Motor neuron (in vitro differentiated cells): ENCODE measurements around the gene GALK1. TPM values are rescaled to one million over a fixed set of nuclear protein-coding genes. Genes with fewer than 3 reads are reported as not detected.

ENCODE experiments used
- ATAC-seq, 8 experiments: fragments of 200-7000 bp; cut with Tn5 transposase; replicated peaks in 6 of 8; 2 replicates each; pipeline ENCODE4 v1.8.0; 2021; ENCODE audit warnings: mild to moderate bottlenecking in 8 of 8, moderate library complexity in 8 of 8
- H3K27ac ChIP-seq, 2 donors: fragments of 250-450 bp; sonication (Bioruptor Pico); 2 replicates each; pipeline ENCODE4 v1.9.0; 2021; ENCODE audit warnings: antibody characterized with exemption in 2 of 2, mild to moderate bottlenecking in 2 of 2, moderate library complexity in 1 of 2
- H3K4me1 ChIP-seq, 2 donors: fragments of 250-450 bp; sonication (Bioruptor Pico); replicated peaks in 1 of 2; 2 replicates each; pipeline ENCODE4 v1.6.1; 2021; ENCODE audit warnings: antibody characterized with exemption in 2 of 2, mild to moderate bottlenecking in 2 of 2, moderate library complexity in 1 of 2
- H3K4me3 ChIP-seq, 5 donors: fragments of 250-450 bp; sonication (Bioruptor Pico); 2 replicates each; pipeline ENCODE4 v1.9.0; 2021; ENCODE audit warnings: antibody characterized with exemption in 5 of 5, mild to moderate bottlenecking in 5 of 5, moderate library complexity in 4 of 5
- WGBS, 10 experiments: fragments of 450-650 bp; shearing (Covaris generic); methylation state at CpG; one replicate each; pipeline ENCODE4 v1.0.0; 2022; 5-methylcytosine and 5-hydroxymethylcytosine counted together
- in situ Hi-C, 9 experiments: fragments of 400-800 bp; cut with MboI; loops; one replicate each; pipeline ENCODE4 v1.15.0; 2021; ENCODE audit warnings: low sequenced_read_pairs in 9 of 9, low pct_unique_long_range_greater_than_20kb in 2 of 9; ENCODE audit not compliant: unreplicated experiment in 9 of 9
- total RNA-seq, 8 experiments: library from RNA; unstranded; fragments of 300-600 nt; gene quantifications; 2 replicates each; pipeline versions ENCODE4 v1.2.3 to v1.2.4, GENCODE V29; 2022

GALK1 gene
- total RNA-seq, 8 experiments from 2014 or later, result 10.0 to 32.7 (median 16.4) TPM

- WGBS, 10 experiments, result 100% methylated on average over 2 of the region's 2 CpGs; no CpG with 5 or more reads in 9 of the 10 experiments
- ATAC-seq, result no peak
- in situ Hi-C loops, result no loop called here
These were observed 9.0 kb downstream of the GALK1 start for GRCh38 chr17:75755990-75756389.

GRCh38 chr17:75755205-75755901 is 9.6 kb downstream of the GALK1 start:
- peak in 5 of 8 experiments; percentile 2 to 15 (median 6) for ATAC-seq
- H3K27ac ChIP-seq, result no peak overlapping the region
- 80 to 100% (median 85%) methylated on average over 1 to 2 of the region's 20 CpGs; no CpG with 5 or more reads in 6 of the 10 experiments for WGBS, 10 experiments

More at GRCh38 chr17:75755990-75756389, 9.0 kb downstream of the GALK1 start:
- H3K4me1 ChIP-seq, result peaks cover 0 to 9% of the 10 kb centered on the region in 2 donors
- H3K4me3 ChIP-seq, result no peak overlapping the region
- H3K27ac ChIP-seq, result no peak overlapping the region

GRCh38 chr17:75754378-75755204 is 10.4 kb downstream of the GALK1 start:
- no peak overlapping the region for H3K27ac ChIP-seq
- H3K4me1 ChIP-seq, result peaks cover 0 to 13% of the 10 kb centered on the region in 2 donors
- peak in 2 of 8 experiments; percentile 23 to 46 for ATAC-seq
- in situ Hi-C loops, result no loop called here
- 30 to 100% (median 77%) methylated on average over 2 to 17 of the region's 27 CpGs; no CpG with 5 or more reads in 3 of the 10 experiments for WGBS, 10 experiments
- no peak overlapping the region for H3K4me3 ChIP-seq

More at GRCh38 chr17:75755205-75755901, 9.6 kb downstream of the GALK1 start:
- Histone ChIP-seq H3K4me1 (peaks cover 0 to 9% of the 10 kb centered on the region in 2 donors), H3K4me3 (no peak overlapping the region)
- in situ Hi-C loops, result no loop called here

- WGBS, 10 experiments, result 90% methylated on average over 2 of the region's 76 CpGs; no CpG with 5 or more reads in 9 of the 10 experiments
- in situ Hi-C loops, result no loop called here
- ATAC-seq, result peak; percentile 46 to 87 (median 66)
- Histone ChIP-seq H3K4me1 (peaks cover 0 to 13% of the 10 kb centered on the region in 2 donors), H3K27ac (no peak overlapping the region), H3K4me3 (peak overlapping the region in 4 of 5 donors; percentile 8 to 23 (median 12))
These were observed 11.2 kb downstream of the GALK1 start for GRCh38 chr17:75753514-75754377.

GRCh38 chr17:75752802-75753513 is 12.0 kb downstream of the GALK1 start:
- Histone ChIP-seq H3K4me1 (peaks cover 0 to 13% of the 10 kb centered on the region in 2 donors), H3K27ac (no peak overlapping the region), H3K4me3 (no peak overlapping the region)
- ATAC-seq, result no peak
- WGBS, 10 experiments, result 83 to 100% (median 92%) methylated on average over 1 to 8 of the region's 19 CpGs; no CpG with 5 or more reads in 4 of the 10 experiments
- in situ Hi-C loops, result no loop called here

GRCh38 chr17:75752405-75752709 is 12.6 kb downstream of the GALK1 start:
- in situ Hi-C loops, result no loop called here
- no peak overlapping the region for H3K4me3 ChIP-seq
- ATAC-seq, result no peak
- no peak overlapping the region for H3K27ac ChIP-seq
- peaks cover 0 to 13% of the 10 kb centered on the region in 2 donors for H3K4me1 ChIP-seq
- 85 to 100% methylated on average over 1 to 6 of the region's 10 CpGs; no CpG with 5 or more reads in 8 of the 10 experiments for WGBS, 10 experiments

GRCh38 chr17:75751676-75752404 is 13.2 kb downstream of the GALK1 start:
- H3K4me1 ChIP-seq, result peaks cover 0 to 13% of the 10 kb centered on the region in 2 donors
- 50 to 100% (median 80%) methylated on average over 1 to 15 of the region's 24 CpGs; no CpG with 5 or more reads in 1 of the 10 experiments for WGBS, 10 experiments
- no peak overlapping the region for H3K4me3 ChIP-seq
- in situ Hi-C loops, result no loop called here
- no peak for ATAC-seq
- no peak overlapping the region for H3K27ac ChIP-seq

GRCh38 chr17:75750661-75751423 is 14.2 kb downstream of the GALK1 start:
- no peak overlapping the region for H3K27ac ChIP-seq
- ATAC-seq, result peak in 1 of 8 experiments; percentile 3
- in situ Hi-C loops, result no loop called here
- no peak overlapping the region for H3K4me3 ChIP-seq
- H3K4me1 ChIP-seq, result peaks cover 0 to 13% of the 10 kb centered on the region in 2 donors
- WGBS, 10 experiments, result 47 to 95% (median 81%) methylated on average over 2 to 8 of the region's 23 CpGs; no CpG with 5 or more reads in 5 of the 10 experiments

GRCh38 chr17:75749545-75750389 is 15.2 kb downstream of the GALK1 start:
- H3K4me1 ChIP-seq, result peaks cover 0 to 5% of the 10 kb centered on the region in 2 donors
- H3K4me3 ChIP-seq, result no peak overlapping the region
- peak; percentile 46 to 75 (median 62) for ATAC-seq
- in situ Hi-C loops, result loop anchor here in 3 of 9 experiments (5.0 to 10.0 kb wide), 2 partner anchors 75 to 77 kb away; no protein-coding TSS in a partner anchor
- WGBS, 10 experiments, result 0 to 40% (median 12%) methylated on average over 1 to 5 of the region's 20 CpGs; no CpG with 5 or more reads in 6 of the 10 experiments
- H3K27ac ChIP-seq, result no peak overlapping the region

- 67 to 86% (median 70%) methylated on average over 1 to 3 of the region's 9 CpGs; no CpG with 5 or more reads in 5 of the 10 experiments for WGBS, 10 experiments
- Histone ChIP-seq H3K4me3 (no peak overlapping the region), H3K27ac (no peak overlapping the region), H3K4me1 (peaks cover 0 to 4% of the 10 kb centered on the region in 2 donors)
- no peak for ATAC-seq
- in situ Hi-C loops, result loop anchor here in 3 of 9 experiments (5.0 to 10.0 kb wide), 2 partner anchors 74 to 76 kb away; no protein-coding TSS in a partner anchor
These were observed 16.3 kb downstream of the GALK1 start for GRCh38 chr17:75748706-75749105.
